ENCODE data around the gene C19orf38. TPM values are rescaled to one million over a fixed set of nuclear protein-coding genes. Genes with fewer than 3 reads are reported as not detected.

C19orf38 gene
- total and polyA plus RNA-seq, 2 experiments from 2014 or later: 0.45 TPM; not detected in 1

DNA sequence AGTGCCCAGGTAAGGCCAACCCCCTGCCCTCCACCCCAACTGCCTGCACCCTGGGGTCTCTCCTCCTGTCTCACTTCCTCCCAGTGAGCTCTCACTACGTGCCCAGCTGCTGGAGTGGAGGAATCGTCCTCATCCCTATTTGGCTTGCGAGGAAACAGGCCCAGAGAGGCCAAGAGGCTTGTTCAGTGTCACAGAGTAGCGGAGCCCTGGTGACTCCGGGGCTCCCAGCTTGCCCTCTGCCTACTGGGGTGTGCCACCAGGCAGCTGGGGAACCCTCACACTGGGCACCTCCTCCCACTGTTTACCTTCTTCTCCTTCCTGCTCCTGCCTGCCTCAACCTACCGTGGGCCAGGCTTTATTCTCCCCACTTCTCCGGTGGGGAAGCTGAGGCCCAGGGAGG lies 17.8 kb upstream of the C19orf38 start (continued):
- TF ChIP-seq, protein P1, sequence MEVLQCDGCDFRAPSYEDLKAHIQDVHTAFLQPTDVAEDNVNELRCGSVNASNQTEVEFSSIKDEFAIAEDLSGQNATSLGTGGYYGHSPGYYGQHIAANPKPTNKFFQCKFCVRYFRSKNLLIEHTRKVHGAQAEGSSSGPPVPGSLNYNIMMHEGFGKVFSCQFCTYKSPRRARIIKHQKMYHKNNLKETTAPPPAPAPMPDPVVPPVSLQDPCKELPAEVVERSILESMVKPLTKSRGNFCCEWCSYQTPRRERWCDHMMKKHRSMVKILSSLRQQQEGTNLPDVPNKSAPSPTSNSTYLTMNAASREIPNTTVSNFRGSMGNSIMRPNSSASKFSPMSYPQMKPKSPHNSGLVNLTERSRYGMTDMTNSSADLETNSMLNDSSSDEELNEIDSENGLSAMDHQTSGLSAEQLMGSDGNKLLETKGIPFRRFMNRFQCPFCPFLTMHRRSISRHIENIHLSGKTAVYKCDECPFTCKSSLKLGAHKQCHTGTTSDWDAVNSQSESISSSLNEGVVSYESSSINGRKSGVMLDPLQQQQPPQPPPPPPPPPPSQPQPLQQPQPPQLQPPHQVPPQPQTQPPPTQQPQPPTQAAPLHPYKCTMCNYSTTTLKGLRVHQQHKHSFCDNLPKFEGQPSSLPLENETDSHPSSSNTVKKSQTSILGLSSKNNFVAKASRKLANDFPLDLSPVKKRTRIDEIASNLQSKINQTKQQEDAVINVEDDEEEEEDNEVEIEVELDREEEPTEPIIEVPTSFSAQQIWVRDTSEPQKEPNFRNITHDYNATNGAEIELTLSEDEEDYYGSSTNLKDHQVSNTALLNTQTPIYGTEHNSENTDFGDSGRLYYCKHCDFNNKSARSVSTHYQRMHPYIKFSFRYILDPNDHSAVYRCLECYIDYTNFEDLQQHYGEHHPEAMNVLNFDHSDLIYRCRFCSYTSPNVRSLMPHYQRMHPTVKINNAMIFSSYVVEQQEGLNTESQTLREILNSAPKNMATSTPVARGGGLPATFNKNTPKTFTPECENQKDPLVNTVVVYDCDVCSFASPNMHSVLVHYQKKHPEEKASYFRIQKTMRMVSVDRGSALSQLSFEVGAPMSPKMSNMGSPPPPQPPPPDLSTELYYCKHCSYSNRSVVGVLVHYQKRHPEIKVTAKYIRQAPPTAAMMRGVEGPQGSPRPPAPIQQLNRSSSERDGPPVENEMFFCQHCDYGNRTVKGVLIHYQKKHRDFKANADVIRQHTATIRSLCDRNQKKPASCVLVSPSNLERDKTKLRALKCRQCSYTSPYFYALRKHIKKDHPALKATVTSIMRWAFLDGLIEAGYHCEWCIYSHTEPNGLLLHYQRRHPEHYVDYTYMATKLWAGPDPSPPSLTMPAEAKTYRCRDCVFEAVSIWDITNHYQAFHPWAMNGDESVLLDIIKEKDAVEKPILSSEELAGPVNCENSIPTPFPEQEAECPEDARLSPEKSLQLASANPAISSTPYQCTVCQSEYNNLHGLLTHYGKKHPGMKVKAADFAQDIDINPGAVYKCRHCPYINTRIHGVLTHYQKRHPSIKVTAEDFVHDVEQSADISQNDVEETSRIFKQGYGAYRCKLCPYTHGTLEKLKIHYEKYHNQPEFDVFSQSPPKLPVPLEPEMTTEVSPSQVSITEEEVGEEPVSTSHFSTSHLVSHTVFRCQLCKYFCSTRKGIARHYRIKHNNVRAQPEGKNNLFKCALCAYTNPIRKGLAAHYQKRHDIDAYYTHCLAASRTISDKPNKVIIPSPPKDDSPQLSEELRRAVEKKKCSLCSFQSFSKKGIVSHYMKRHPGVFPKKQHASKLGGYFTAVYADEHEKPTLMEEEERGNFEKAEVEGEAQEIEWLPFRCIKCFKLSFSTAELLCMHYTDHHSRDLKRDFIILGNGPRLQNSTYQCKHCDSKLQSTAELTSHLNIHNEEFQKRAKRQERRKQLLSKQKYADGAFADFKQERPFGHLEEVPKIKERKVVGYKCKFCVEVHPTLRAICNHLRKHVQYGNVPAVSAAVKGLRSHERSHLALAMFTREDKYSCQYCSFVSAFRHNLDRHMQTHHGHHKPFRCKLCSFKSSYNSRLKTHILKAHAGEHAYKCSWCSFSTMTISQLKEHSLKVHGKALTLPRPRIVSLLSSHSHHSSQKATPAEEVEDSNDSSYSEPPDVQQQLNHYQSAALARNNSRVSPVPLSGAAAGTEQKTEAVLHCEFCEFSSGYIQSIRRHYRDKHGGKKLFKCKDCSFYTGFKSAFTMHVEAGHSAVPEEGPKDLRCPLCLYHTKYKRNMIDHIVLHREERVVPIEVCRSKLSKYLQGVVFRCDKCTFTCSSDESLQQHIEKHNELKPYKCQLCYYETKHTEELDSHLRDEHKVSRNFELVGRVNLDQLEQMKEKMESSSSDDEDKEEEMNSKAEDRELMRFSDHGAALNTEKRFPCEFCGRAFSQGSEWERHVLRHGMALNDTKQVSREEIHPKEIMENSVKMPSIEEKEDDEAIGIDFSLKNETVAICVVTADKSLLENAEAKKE (CRISPR knock-in tag; IDR thresholded peaks at IDR 0.05): no peak
- TF ChIP-seq NANOG (IDR thresholded peaks at IDR 0.05; ENCODE audit: borderline replicate concordance) (no peak), CTCF (conservative IDR thresholded peaks at IDR 0.05; ENCODE audit: low read depth in 2 of 2) (no peak), CREB1 (CRISPR knock-in tag; IDR thresholded peaks at IDR 0.05; ENCODE audit: low read depth) (no peak), POLR2AphosphoS5 (IDR thresholded peaks at IDR 0.05; ENCODE audit: low read depth) (no peak), EZH2phosphoT487 (IDR thresholded peaks at IDR 0.05; ENCODE audit: unreplicated experiment) (no peak), STAT1 (IDR thresholded peaks at IDR 0.05; ENCODE audit: unreplicated experiment) (no peak)
- TF ChIP-seq, protein P2, sequence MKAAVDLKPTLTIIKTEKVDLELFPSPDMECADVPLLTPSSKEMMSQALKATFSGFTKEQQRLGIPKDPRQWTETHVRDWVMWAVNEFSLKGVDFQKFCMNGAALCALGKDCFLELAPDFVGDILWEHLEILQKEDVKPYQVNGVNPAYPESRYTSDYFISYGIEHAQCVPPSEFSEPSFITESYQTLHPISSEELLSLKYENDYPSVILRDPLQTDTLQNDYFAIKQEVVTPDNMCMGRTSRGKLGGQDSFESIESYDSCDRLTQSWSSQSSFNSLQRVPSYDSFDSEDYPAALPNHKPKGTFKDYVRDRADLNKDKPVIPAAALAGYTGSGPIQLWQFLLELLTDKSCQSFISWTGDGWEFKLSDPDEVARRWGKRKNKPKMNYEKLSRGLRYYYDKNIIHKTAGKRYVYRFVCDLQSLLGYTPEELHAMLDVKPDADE (IDR thresholded peaks at IDR 0.05): no peak
